Vagina (tissue), 2 donors: ENCODE data around the gene COQ7. TPM values are rescaled to one million over a fixed set of nuclear protein-coding genes. Genes with fewer than 3 reads are reported as not detected.

Experiments used
- DNase-seq, 2 donors: peaks; one replicate each; pipeline ENCODE4 v3.0.0-alpha.2; 2017; ENCODE audit errors: extremely low spot score in 2 of 2
- H3K27ac ChIP-seq: fragments of 200-600 bp; sonication (generic); one replicate; pipeline ENCODE4 v1.5.1; 2019
- H3K27me3 ChIP-seq: fragments of 200-600 bp; sonication (generic); one replicate; pipeline ENCODE4 v1.5.1; 2019
- H3K36me3 ChIP-seq, 2 donors: fragments of 200-600 bp; sonication (generic); one replicate each; pipeline ENCODE4 v1.5.1; 2017 to 2019
- H3K4me1 ChIP-seq: fragments of 200-600 bp; sonication (generic); one replicate; pipeline ENCODE4 v1.5.1; 2019
- H3K4me3 ChIP-seq, 2 donors: fragments of 200-600 bp; sonication (generic); 1 replicate in 1 of 2; 2 replicates in 1 of 2; pipeline ENCODE4 v1.5.1; 2016 to 2019
- H3K9me3 ChIP-seq: fragments of 200-600 bp; sonication (generic); one replicate; pipeline ENCODE4 v1.5.1; 2019
- CTCF ChIP-seq, 3 experiments: fragments of 450-650 bp in 2 of 3; fragments of 200-600 bp in 1 of 3; sonication (generic) in 1 of 3; IDR thresholded peaks; one replicate each; pipeline ENCODE4 v1.5.1; 2017 to 2019; ENCODE audit warnings: antibody characterized with exemption in 3 of 3, mild to moderate bottlenecking in 2 of 3, moderate library complexity in 2 of 3
- POLR2A ChIP-seq, 2 donors: fragments of 450-650 bp; IDR thresholded peaks; one replicate each; pipeline ENCODE4 v1.6.1; 2017; ENCODE audit warnings: antibody characterized with exemption in 2 of 2, mild to moderate bottlenecking in 2 of 2, moderate library complexity in 2 of 2
- POLR2AphosphoS5 ChIP-seq, 2 donors: sonication (generic); formaldehyde crosslinking; IDR thresholded peaks; one replicate each; pipeline ENCODE4 v1.9.0; 2017; ENCODE audit warnings: antibody characterized with exemption in 2 of 2, mild to moderate bottlenecking in 2 of 2, low read depth in 1 of 2; ENCODE audit not compliant: insufficient read depth in 1 of 2
- intact Hi-C: fragments of 100-400 bp; cut with DNase I; formaldehyde crosslinking; loops from one replicate; pipeline ENCODE4 v1.15.1; 2023
- total RNA-seq: library from RNA; depleted of rRNA; stranded (reverse); fragments of >200 nt; gene quantifications from one replicate; pipeline ENCODE4 v1.2.3, GENCODE V29; 2016

Gene COQ7
- total RNA-seq, 1 donor from 2014 or later: 15.5 TPM

- no peaks in the 10 kb centered on the region for H3K36me3 ChIP-seq
- no peak for DNase-seq
- intact Hi-C loops: no loop called here
- no peak overlapping the region for H3K27ac ChIP-seq
- H3K9me3 ChIP-seq: no peaks in the 10 kb centered on the region
- H3K4me3 ChIP-seq: no peak overlapping the region
- H3K27me3 ChIP-seq: no peaks in the 10 kb centered on the region
- no peak for TF ChIP-seq POLR2AphosphoS5 (IDR thresholded peaks at IDR 0.05; ENCODE audit: insufficient read depth in 1 of 2, low read depth in 1 of 2)
- TF ChIP-seq CTCF (IDR thresholded peaks at IDR 0.05): no peak
- no peak for TF ChIP-seq POLR2A (IDR thresholded peaks at IDR 0.05)
- H3K4me1 ChIP-seq: no peaks in the 10 kb centered on the region
These were observed 26.5 kb downstream of the COQ7 start for GRCh38 chr16:19093631-19094541.

GRCh38 chr16:19094542-19095365, 27.3 kb downstream of the COQ7 start:
- Histone ChIP-seq H3K36me3 (no peaks in the 10 kb centered on the region), H3K4me3 (no peak overlapping the region), H3K27me3 (no peaks in the 10 kb centered on the region), H3K9me3 (no peaks in the 10 kb centered on the region), H3K4me1 (no peaks in the 10 kb centered on the region), H3K27ac (no peak overlapping the region)
- no peak for TF ChIP-seq POLR2AphosphoS5 (IDR thresholded peaks at IDR 0.05; ENCODE audit: insufficient read depth in 1 of 2, low read depth in 1 of 2)
- no peak for TF ChIP-seq POLR2A (IDR thresholded peaks at IDR 0.05)
- no peak for TF ChIP-seq CTCF (IDR thresholded peaks at IDR 0.05)
- no peak for DNase-seq
- intact Hi-C loops: no loop called here

- H3K9me3 ChIP-seq: no peaks in the 10 kb centered on the region
- no peak overlapping the region for H3K27ac ChIP-seq
- no peaks in the 10 kb centered on the region for H3K36me3 ChIP-seq
- DNase-seq: no peak
- H3K4me1 ChIP-seq: no peaks in the 10 kb centered on the region
- TF ChIP-seq POLR2AphosphoS5 (IDR thresholded peaks at IDR 0.05; ENCODE audit: insufficient read depth in 1 of 2, low read depth in 1 of 2) (no peak), CTCF (IDR thresholded peaks at IDR 0.05) (no peak), POLR2A (IDR thresholded peaks at IDR 0.05) (no peak)
- intact Hi-C loops: no loop called here
- no peaks in the 10 kb centered on the region for H3K27me3 ChIP-seq
- H3K4me3 ChIP-seq: no peak overlapping the region
These were observed 28.2 kb downstream of the COQ7 start for GRCh38 chr16:19095654-19096053.

GRCh38 chr16:19098173-19098572, 30.8 kb downstream of the COQ7 start:
- Histone ChIP-seq H3K27me3 (no peaks in the 10 kb centered on the region), H3K9me3 (no peaks in the 10 kb centered on the region), H3K36me3 (no peaks in the 10 kb centered on the region), H3K4me3 (no peak overlapping the region), H3K4me1 (no peaks in the 10 kb centered on the region), H3K27ac (no peak overlapping the region)
- intact Hi-C loops: no loop called here
- no peak for DNase-seq
- no peak for TF ChIP-seq POLR2A (IDR thresholded peaks at IDR 0.05)
- no peak for TF ChIP-seq CTCF (IDR thresholded peaks at IDR 0.05)
